Suppressor macrophage (primary cell): ENCODE data around the gene PLCD1.
"Not testable (repeated sequence)": the region's sequence is repeated elsewhere in the genome, so short reads cannot be mapped to it uniquely, and the experiment has no call there.

Source experiments
- DNase-seq, 4 experiments: peaks; one replicate each; pipeline ENCODE4 v3.0.0-alpha.2; 2020 to 2022

PLCD1 gene

DNA sequence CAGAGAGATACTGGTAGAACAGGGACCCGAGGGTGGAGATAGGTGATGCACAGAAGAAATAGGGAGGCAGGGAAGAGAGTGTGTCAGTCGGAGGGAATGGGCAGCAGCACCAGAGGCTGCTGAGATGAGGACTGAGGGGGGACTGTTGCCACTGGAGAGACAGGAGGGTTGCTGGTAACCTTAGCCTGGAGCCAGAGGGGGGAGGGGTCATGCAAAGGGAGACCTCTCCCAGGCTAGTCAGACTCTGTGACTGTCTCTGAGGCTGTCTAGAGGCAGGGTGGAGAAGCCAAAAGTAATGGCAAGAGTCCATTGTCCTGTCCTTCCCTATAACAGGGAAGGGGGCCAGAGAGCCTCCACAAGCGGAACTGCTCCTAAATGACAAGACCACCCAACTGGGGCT is 7.5 kb upstream of the PLCD1 start:
- no peak for DNase-seq

DNA sequence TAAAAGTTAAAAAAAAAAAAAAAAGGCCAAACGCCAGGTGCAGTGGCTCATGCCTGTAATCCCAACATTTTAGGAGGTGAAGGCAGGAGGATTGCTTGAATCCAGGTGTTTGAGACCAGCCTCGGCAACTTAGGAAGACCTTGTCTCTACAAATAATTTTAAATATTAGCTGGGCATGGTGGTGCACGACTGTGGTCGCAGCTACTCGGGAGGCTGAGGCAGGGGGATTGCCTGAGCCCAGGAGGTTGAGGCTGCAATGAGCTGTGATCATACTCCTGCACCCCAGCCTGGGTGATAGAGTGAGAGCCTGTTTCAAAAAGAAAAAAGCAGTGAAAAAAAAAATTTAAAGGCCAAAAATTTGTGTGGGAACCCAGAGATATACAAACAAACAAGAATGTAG is 6.8 kb upstream of the PLCD1 start:
- no peak for DNase-seq

DNA sequence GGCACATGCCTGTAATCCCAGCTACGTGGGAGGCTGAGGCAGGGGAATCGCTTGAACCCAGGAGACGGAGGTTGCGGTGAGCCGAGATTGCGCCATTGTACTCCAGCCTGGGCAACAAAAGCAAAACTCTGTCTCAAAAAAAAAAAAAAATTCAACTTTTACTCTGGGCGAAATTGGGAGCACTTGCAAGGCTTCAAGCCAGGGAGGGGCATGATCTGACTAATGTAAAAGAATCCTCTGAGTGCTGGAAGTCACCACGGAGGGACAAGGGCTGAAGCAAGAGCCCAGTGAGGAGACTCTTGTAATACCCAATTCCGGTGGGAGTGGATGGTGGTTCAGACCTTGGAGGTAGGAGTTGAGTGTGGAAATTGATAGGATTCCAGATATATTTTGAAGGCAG is 4.9 kb upstream of the PLCD1 start:
- not testable (repeated sequence) for DNase-seq

DNA sequence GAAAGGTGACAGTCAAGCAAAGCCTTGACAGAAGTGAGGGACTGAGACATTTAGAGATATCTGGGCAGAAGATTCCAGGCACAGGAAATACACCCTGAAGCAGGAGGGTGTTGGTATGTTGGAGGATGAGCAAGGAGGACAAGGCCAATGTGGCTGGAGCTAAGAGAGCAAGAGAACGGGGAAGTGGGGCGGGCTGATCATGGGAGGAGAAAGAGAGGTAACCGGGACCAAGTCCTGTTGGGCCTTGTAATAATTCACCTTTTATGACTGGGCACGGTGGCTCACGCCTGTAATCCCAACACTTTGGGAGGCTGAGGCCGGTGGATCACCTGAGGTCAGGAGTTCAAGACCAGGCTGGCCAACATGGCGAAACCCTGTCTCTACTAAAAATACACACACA is 4.1 kb upstream of the PLCD1 start:
- DNase-seq: not testable (repeated sequence)

DNA sequence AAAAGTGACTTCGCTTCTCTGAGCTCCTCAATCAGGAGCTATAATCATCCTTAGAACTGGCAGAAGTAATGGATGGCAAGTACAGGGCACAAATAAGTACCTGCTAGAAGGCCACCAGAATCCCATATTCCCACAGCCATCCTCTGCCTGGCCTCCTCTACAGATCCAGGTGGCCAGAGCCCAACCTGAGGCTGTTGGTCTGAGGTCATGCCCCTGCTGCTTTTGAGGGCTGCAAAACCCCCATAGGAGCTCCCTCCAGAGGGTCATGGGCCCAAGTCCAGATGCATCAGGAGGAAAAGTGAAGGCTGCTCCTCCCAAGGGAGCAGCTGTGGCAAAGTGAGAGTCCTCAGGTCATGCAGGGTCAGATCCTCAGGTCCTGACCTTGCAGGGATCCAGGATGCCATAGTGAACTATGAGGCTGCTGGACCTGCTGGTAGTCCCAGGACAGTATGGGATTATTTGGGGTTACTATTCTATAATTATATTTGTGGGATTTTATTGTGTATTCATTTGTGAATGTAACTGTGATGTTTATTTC is 3.0 kb upstream of the PLCD1 start:
- no peak for DNase-seq

DNA sequence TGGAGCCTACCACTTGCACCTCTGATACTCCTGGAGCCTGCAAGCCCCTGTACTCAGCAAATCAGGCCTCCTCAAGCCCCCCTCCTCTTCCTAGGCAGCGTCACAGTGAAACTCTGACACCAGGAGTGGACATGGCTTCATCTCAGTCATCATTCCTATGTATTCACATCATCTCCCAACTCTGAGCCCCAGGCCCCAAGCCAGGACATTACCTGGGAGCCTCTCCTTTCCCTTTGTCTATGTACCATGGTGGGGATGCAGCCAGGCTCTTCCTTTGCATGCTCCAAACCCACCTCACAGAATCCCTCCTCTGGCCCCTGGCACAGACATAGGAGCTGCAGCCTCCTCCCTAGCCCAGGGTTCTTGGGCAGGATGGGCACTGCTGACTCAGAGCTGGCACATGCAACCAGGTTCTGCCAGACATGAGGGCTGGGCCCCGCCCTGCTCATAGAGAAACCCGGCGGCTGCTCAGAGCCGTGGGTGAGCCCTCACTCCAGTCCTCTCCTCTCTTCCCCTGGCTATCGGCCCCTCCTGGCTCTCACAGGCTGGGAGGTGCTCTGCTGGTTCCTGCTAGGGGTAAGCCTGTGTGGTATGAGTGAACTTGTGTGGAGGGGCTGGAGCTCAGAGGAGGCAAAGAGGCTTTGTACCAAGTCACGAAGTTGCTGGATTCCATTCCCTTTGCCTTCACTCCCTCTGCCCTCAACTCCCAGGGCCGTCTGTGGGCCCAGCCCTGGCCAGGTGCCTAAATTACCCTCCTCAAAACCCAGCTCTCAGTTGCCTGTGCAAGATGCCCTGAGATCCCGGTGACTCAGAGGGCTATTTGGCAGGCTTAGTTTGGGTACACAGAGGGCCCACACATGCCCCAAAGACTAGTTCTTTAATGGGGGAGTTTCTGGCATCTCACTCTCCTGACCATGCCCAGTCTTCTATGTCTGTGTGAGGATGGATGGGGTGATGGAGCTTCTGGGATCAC is 1.9 kb upstream of the PLCD1 start:
- DNase-seq: peak; percentile 12 to 59 (median 45)

DNA sequence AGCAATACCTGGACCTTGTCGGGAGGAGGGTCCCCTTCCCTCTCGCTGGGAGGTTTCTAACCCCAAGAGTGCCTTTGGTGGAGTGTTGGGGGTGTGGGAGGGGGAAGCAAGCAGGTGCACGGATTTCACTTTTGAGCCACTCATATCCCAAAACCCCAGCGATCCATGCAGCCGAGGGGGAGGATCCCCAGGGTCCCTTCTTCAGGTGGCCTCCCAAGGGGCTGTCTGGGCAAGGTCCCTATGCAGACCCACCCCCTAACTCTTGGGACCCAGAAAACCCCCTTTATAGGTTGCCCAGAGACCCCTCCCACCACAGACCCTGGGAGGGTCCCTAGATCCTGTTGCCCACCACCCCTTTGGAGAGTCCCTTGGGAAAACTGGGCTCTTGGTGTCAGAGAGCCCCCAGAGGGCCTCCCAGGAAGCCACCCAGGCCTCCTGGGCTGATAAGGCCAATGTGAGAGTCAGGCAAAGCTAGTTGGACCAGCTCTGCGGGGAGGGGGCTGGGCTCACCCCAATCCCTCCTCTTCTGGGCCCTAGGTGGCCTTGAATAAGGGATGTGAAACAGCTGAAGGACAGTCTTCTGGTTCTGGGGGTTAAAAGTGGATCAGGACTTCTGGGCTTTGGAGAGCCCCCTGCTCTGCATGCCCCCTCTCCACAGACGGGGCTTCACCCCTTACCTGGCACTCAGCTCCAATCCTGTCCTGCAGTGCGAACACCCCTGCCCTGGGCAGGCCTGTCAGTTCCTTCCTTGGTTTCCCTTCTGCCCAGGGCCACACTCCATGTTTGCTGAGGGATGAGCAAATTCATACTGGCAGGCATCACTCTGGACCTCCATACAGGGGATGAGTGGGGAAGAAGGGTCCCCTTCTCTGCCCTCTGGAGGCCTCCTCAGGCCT is 932 bp upstream of the PLCD1 start:
- no peak for DNase-seq

DNA sequence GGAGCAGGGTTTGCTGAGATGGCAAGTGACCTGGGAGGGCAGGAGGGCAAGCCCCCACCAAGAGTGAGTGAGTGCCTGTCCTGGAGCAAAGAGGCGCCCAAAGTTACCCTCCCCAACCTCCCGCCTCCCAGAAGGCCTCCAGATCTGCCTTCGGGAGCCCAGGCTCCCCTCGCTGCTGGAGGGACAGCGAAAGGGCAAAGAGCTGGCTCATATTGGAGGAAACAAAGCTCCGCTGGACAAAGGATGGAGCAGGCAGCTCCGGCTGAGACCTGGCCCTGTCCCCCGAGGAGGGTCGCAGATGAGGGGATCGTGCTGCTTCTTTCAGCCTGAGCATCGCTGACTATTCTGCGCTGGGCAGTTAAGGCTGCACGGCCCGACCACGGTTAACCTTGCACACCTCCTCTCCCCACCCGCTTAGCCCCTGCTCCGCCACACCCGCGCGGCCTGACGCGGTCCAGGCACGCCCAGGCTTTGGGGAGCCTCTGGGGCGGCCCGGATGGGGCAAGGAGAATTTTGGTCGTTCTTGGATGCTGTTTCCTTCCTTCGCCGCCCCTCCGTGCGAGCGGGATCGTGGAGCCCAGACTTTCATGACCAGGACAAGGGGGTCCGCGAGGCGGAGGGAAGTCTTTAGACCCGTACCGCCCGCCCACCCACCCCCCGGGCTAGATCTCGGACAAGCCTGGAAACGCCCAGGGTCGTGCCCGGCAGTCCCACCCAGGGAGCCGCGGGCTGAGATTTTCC is 651 bp downstream of the PLCD1 start:
- DNase-seq: peak in 1 of 4 experiments; percentile 22

DNA sequence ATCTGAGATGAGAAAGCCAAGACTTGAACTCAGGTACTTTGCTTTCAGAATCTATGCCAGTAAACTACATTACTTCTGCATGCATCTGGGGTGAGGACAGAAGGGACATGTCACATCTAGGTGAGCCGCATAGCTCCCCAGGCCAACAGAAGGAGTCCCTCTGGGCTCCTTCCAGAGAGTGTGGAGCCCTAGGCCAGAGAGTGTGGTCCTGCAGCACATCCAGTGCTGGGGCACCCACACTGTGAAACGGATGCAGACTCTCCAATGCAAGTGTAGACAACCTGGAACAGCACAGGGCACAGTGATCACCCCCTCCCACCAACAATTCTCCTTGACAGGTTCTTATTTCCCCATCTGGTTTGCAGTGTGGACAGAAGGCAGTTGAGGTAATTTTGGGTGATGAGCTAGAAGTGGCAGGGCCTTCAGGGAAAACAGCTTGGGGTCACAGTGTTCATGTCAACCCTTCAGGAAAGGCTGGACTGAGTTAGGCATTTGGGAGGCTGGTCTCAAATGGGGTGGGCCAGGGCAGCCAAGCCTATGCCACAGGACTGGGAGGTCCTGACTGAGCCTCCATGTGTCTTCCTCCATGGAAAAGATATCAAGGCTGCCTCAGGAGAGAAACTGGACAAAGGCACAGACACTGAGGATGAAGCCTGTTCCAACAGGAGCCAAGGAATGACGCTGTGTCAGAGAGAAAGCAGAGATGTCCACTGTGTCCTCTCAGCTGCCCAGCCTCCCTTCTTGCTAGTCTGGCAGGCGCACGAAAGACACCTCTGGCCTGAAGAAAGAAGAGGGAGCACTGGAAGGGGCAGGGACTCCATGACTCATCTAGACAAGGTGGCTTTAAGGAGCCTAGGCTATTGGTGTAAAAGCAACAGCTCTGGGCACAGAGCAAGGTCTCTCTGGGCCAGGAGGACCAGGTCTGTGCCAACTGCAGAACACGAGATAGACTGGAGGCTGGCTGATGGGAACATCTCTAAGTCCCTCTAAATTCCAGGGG is 1.7 kb downstream of the PLCD1 start:
- DNase-seq: no peak

DNA sequence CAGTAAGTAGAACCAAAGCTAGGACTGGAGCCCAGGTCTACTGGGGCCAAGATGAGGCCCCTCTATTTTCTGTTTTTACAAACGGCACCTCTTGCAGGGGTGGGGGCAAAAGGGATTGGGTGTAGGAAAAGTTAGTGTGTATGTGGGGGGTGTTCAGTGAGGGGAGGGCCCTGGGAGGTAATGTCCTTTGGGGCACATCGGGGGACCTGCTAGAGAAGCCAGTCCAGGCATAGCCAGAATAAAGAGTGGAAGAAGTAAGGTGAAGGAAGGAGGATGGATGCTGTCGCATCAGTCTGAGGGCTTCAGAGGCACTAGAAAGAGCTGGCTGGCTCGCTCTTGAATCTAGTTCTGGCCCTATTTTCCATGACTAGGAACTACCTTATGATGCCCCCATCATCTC is 2.6 kb downstream of the PLCD1 start:
- DNase-seq: no peak

DNA sequence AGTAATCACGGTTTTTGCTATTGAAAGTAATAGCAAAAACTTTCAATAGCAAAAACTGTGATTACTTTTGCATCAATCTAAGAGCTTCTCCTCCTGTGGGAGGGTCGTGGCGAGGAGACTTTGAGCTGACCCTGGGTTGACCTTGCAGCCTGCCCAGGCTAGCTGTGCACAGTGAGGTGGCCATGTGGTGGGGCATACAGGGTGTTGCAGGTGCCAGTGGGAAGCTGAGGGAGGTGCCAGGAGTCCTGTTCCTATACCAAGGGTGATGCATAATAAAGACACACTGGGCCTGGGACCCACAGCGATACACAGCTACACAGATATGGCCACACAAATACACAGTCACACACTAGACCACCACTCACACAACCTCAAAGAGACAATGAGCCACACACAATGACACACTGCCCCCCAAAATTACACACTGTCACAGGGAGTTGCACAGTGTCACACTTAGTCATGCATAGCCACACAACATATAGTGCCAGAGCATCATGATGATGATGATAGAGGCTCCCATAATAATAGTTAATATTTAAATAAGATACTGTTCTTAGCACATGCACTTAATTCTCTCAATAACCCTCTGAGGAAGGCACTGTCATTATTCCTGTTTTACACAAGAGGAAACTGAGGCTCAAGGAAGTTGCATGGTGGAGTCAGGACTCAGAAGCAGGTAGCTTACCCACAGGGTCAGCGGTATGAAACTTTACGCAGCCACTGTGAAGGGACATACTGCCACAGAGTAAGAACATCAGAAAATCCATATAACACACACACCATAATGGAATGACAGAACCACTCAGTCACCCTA is 6.3 kb downstream of the PLCD1 start:
- no peak for DNase-seq

DNA sequence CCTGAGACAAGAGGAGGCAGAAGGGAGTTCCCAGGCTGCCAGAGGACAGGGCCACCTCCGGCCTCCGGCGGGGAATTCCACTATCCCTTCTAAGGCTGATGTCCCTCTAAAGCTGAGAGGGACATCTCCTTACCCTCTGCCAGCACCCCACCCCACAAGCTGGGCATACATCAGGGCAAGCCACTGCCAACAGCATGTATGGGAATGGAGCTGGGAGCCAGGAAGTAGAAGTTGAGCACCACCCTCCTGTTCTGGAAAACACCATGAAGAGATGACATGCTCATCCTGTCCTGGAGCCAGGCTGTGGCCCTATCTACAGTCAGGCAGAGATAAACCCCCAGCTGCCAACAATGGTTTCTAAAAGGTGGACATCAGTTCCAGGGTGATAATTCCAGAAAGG is 7.1 kb downstream of the PLCD1 start:
- DNase-seq: no peak

DNA sequence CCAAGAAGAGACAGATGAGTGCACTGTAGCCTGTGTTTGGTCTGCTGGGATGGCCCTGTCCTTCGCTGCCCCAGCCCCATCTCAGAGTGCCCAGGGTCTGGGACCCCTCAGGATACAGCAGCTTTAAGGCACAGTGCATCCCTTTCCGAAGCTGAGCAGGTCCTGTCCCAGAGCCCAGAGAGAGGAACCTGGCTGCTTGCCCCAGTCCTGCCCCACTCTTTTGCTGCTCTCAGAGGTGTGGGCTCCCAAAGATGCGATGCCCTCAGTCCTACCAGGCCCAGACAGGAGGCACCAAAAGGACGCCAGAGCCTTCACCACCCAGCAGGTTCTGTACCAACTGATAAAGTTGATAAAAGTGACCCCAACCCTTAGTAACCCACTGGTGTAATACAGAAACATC is 8.2 kb downstream of the PLCD1 start:
- no peak for DNase-seq

DNA sequence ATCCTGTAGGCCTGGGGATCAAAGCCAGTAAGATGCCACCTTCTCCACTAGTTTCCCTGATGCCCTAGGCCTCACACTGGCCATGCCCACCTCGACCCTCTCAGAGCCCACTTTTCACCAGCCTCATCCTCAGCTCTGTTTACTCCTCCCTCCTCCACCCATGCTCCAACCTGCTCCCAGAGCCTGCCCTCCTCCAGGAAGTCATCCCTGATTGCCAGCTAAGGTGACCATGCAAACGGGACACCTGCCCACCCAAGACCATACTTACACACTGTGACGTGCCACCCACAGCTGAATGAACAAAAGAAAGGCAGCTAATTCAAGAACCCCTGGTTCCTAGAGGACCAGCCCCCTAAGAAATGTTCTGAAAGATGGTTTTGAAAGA is 9.1 kb downstream of the PLCD1 start:
- DNase-seq: no peak

DNA sequence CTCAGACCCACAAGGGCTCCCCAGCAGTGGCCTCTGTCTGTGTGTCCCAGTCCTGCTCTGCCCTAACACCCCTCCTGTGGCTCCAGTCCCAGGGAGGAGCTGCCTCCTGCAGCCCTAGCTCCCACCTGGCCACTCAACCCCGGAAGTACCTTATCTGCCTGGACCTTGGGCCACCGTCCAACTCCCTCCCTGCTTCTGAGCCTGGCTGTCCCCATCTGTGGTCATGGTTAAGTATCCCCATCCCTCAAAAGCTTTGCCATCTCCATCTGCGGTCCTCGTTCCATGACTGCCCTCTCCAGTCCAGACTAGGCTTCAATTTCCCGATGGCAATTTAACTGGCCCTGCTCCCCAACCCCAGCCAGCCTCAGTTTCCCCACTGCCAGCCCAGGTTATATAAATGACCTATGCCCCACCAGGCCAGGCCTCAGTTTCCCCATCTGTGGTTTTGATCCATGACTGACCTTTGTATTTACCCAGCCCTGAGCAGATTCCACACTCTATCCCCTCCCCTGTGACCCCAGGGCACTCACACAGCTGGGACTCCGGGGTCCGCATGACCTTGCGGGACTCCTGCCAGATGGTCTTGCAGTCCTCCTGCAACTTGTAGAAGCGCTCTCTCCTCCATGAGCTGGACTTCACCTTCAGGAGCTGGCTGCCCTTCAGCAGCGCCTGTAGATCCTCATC is 9.6 kb downstream of the PLCD1 start:
- DNase-seq: no peak

DNA sequence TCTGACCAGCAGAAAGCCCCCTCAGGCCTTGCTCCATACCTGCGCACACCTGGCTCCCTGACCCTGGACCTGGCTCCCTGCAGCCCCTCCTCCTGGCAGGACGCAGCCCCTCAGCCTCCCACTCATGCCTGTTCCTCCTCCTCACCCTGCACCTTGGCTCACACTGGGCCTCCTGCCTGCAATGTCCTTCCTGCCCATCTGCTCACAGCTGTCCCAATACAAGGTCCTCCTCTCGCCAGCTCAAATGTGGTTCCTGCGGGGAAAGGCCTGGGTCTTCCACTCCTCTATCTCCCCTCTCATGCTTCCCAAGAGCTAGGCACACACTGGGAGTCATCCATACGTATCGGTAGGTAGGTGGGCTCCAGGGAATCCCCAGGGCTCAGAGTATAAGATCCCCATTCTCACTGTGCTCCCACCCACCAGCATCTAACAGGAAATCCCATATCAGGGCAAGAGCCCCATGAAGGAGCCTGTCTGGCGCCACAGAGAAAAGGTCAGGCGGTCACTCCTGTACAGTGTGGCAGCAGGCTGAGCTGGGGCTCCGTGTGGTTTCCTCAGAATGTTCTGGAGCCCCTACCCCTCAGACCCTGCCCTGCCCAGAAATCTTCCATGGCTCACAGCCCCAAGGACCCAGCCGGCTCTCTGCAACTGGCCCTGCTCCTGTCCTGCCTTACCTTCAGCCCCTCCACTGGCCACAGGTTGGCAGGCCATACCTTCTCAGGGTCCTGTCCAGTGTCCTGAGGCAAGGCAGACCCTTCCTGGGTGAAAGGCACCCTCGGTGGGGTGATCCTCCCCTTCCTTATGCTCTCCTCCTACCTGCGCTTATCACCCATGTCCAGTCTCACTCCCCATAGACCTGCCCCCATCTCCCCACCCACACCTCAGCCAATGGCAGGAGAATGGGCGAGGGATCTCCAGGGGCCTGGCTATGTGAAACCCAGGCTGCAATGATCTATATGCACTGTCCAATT is 10.9 kb downstream of the PLCD1 start:
- no peak for DNase-seq

DNA sequence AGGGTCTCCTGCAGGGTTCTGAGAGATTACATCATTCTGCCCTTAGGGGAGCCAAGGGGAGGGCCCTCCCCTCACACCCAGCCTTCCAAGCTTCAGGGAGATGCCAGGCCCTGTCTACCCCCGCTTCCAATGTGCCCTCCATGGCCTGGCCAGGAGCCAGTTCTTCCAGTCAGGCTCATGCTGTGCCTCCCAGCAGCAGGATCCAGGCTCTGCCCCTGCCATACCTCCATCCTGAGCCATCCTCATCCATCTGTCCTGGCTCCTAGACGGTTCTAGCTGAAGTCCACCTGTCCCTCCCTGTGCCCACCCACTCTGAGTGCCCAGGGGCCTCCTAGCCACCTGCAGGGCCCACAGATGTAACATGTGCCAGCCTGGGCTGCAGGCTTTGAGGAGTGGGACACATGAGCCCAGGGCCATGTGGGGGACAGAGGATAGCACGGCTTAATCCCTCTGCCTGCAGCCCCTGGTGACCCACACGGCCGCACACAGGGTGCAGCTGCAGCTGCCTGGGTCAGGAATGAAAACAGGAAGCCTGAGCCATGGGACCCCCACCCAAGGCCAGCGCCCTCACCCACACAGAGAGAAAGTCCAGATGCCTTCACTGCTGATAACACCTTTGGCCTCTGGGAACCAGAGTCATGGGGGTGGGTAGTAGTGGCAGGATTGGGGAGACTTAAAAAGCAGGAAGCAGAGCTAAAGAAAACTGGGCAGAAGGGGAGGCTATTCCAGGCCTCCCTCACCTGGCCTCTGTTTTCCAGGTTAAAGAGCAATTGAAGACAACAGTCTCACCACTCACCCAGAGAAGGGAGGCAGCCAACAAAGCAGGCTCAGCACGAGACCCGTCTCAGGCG is 11.8 kb downstream of the PLCD1 start:
- no peak for DNase-seq
